Muscle of arm (tissue), 14 donors: ENCODE results near the gene RGS2. TPM values are rescaled to one million over a fixed set of nuclear protein-coding genes. Genes with fewer than 3 reads are reported as not detected.

ENCODE experiments used
- DNase-seq: peaks from one replicate; pipeline ENCODE4 v3.0.0-alpha.2; 2013
- long read RNA-seq, 11 donors: transcript quantifications; one replicate each; lab custom pipeline, GENCODE V29; 2026
- polyA plus RNA-seq, 12 donors: library from polyadenylated mRNA; unstranded; fragments of 120-200 nt; gene quantifications; one replicate each; pipeline ENCODE4 v1.2.1, GENCODE V29; 2013; ENCODE audit not compliant: insufficient read length in 12 of 12

The RGS2 gene
- 100 to 1,000 TPM in 8 of 12 donors, 10 to 100 TPM in 3, not detected in 1; 56.4 to 230 (median 109) TPM for polyA plus RNA-seq
- long read RNA-seq, donor 1, transcript RGS2-201 (5 exons, 1,354 nt): major isoform, 91 of 120 reads
- long read RNA-seq, donor 1, partial matches to known transcripts: 29 of 120 reads
- long read RNA-seq, donor 1, other reads (novel, unspliced or antisense): 0 of 120 reads
- long read RNA-seq, donor 2, transcript RGS2-201 (5 exons, 1,354 nt): major isoform, 82 of 98 reads
- long read RNA-seq, donor 2, partial matches to known transcripts: 16 of 98 reads
- long read RNA-seq, donor 2, other reads (novel, unspliced or antisense): 0 of 98 reads
- long read RNA-seq, donor 3, transcript RGS2-201 (5 exons, 1,354 nt): major isoform, 36 of 49 reads
- long read RNA-seq, donor 3, partial matches to known transcripts: 13 of 49 reads
- long read RNA-seq, donor 3, other reads (novel, unspliced or antisense): 0 of 49 reads
- long read RNA-seq, donor 4, transcript RGS2-201 (5 exons, 1,354 nt): major isoform, 16 of 16 reads
- long read RNA-seq, donor 4, partial matches to known transcripts: 0 of 16 reads
- long read RNA-seq, donor 4, other reads (novel, unspliced or antisense): 0 of 16 reads
- long read RNA-seq, donor 5, transcript RGS2-201 (5 exons, 1,354 nt): major isoform, 99 of 117 reads
- long read RNA-seq, donor 5, partial matches to known transcripts: 18 of 117 reads
- long read RNA-seq, donor 5, other reads (novel, unspliced or antisense): 0 of 117 reads
- long read RNA-seq, donor 6, transcript RGS2-201 (5 exons, 1,354 nt): major isoform, 55 of 111 reads
- long read RNA-seq, donor 6, partial matches to known transcripts: 54 of 111 reads
- long read RNA-seq, donor 6, other reads (novel, unspliced or antisense): 0 of 111 reads
- long read RNA-seq, donor 7, transcript RGS2-201 (5 exons, 1,354 nt): major isoform, 26 of 49 reads
- long read RNA-seq, donor 7, partial matches to known transcripts: 23 of 49 reads
- long read RNA-seq, donor 7, other reads (novel, unspliced or antisense): 0 of 49 reads
- long read RNA-seq, donor 8, transcript RGS2-201 (5 exons, 1,354 nt): major isoform, 60 of 79 reads
- long read RNA-seq, donor 8, partial matches to known transcripts: 18 of 79 reads
- long read RNA-seq, donor 8, other reads (novel, unspliced or antisense): 0 of 79 reads
- long read RNA-seq, donor 9, transcript RGS2-201 (5 exons, 1,354 nt): major isoform, 33 of 38 reads
- long read RNA-seq, donor 9, partial matches to known transcripts: 5 of 38 reads
- long read RNA-seq, donor 9, other reads (novel, unspliced or antisense): 0 of 38 reads
- long read RNA-seq, donor 10, transcript RGS2-201 (5 exons, 1,354 nt): major isoform, 49 of 61 reads
- long read RNA-seq, donor 10, partial matches to known transcripts: 11 of 61 reads
- long read RNA-seq, donor 10, other reads (novel, unspliced or antisense): 0 of 61 reads
- long read RNA-seq, donor 11, transcript RGS2-201 (5 exons, 1,354 nt): major isoform, 71 of 118 reads
- long read RNA-seq, donor 11, partial matches to known transcripts: 47 of 118 reads
- long read RNA-seq, donor 11, other reads (novel, unspliced or antisense): 0 of 118 reads

GRCh38 chr1:192808518-192809306 is at the start of gene RGS2:
Gene RGS2 (plus strand): TSS chr1:192809039. CDS start chr1:192809072, 33 bp downstream.
- DNase-seq: peak; percentile 94

GRCh38 chr1:192759104-192759503 is 49.7 kb upstream of the RGS2 start:
- no peak for DNase-seq

GRCh38 chr1:192762265-192762664 is 46.6 kb upstream of the RGS2 start:
- DNase-seq: no peak

GRCh38 chr1:192763243-192763642 is 45.6 kb upstream of the RGS2 start:
- no peak for DNase-seq

- DNase-seq: no peak
Measured at GRCh38 chr1:192763756-192764155, 45.1 kb upstream of the RGS2 start.

GRCh38 chr1:192764675-192765074 is 44.2 kb upstream of the RGS2 start:
- DNase-seq: no peak

- no peak for DNase-seq
Measured at GRCh38 chr1:192766009-192766625, 42.7 kb upstream of the RGS2 start.

- no peak for DNase-seq
Measured at GRCh38 chr1:192766876-192767275, 42.0 kb upstream of the RGS2 start.

- no peak for DNase-seq
Measured at GRCh38 chr1:192767798-192768197, 41.0 kb upstream of the RGS2 start.

GRCh38 chr1:192768463-192768862 is 40.4 kb upstream of the RGS2 start:
- no peak for DNase-seq

- no peak for DNase-seq
Measured at GRCh38 chr1:192771341-192771740, 37.5 kb upstream of the RGS2 start.

- DNase-seq: no peak
Measured at GRCh38 chr1:192775631-192776030, 33.2 kb upstream of the RGS2 start.

GRCh38 chr1:192776206-192776605 is 32.6 kb upstream of the RGS2 start:
- DNase-seq: no peak

- no peak for DNase-seq
Measured at GRCh38 chr1:192776998-192777397, 31.8 kb upstream of the RGS2 start.

GRCh38 chr1:192783791-192784190 is 25.0 kb upstream of the RGS2 start:
- no peak for DNase-seq

- DNase-seq: no peak
Measured at GRCh38 chr1:192784397-192784796, 24.4 kb upstream of the RGS2 start.

- DNase-seq: no peak
Measured at GRCh38 chr1:192786576-192786975, 22.3 kb upstream of the RGS2 start.

GRCh38 chr1:192787914-192788585 is 20.8 kb upstream of the RGS2 start:
- peak; percentile 61 for DNase-seq

GRCh38 chr1:192789871-192790270 is 19.0 kb upstream of the RGS2 start:
- DNase-seq: no peak
